ENCODE results near the gene KCTD2. TPM values are rescaled to one million over a fixed set of nuclear protein-coding genes. Genes with fewer than 3 reads are reported as not detected.

Gene KCTD2
- polyA plus RNA-seq, 3 donors = 32.4 to 33.9 (median 33.3) TPM

DNA sequence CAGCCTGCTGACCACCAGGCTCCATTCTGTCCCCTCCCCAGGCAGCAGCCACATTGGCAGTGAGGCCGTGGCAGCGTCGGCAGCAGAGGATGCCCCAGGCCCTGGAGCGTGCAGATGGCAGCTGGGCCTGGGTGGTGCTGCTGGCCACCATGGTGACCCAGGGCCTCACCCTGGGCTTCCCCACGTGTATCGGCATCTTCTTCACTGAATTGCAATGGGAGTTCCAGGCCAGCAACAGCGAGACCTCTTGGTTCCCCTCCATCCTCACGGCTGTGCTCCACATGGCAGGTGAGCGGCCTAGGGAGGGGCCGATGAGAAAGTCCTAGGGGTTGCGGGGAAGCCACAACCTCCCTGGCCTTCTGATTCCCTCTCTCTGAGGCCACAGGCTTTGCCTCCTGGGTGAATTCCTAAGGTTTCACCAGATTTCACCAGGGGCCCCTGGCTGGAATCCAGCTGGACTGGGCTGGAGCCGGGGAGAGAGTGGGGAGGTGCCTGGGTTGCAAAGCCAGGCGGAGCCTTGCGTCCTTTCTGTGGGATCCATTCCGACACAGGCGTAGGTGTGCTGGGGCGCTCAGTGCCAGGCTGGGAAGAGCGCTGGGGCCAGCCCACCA is 46.6 kb downstream of the KCTD2 start:
- no peak for DNase-seq (ENCODE audit: low read depth in 3 of 3, low spot score in 2 of 3)

DNA sequence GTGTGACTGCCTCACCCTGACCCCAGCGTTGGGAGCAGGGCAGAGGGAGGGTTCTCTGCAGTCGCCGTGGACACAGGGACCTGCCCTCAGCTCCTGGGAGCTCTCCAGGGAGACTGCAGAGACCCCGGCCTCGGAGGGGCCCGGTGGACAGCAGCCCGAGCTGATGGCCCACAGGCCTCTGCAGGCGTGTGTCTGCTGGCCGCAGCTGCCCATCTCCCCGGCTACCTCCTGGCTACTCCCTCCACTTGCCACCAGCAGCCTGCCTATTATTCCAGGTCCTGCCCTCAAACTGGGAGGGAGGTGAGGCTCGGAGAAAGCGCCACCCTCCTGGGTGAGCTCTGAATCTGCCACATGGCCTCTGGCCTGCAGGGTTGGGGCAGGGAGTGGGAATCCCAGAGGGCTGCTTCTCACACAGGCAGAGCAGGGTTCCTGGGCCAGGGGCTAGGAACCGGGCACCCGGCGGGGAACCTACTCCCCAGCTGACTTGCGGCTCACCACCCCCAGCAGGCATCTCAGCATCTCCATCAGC is 47.9 kb downstream of the KCTD2 start:
- no peak for DNase-seq (ENCODE audit: low read depth in 3 of 3, low spot score in 2 of 3)

GRCh38 chr17:75096082-75096625 is 49.1 kb downstream of the KCTD2 start:
- no peak for DNase-seq (ENCODE audit: low read depth in 3 of 3, low spot score in 2 of 3)

- no peak for DNase-seq (ENCODE audit: low read depth in 3 of 3, low spot score in 2 of 3)
Observed at GRCh38 chr17:75097865-75098264, 50.8 kb downstream of the KCTD2 start.

GRCh38 chr17:75098861-75099260 is 51.8 kb downstream of the KCTD2 start:
- DNase-seq (ENCODE audit: low read depth in 3 of 3, low spot score in 2 of 3) = no peak

GRCh38 chr17:75099881-75100595 is 53.0 kb downstream of the KCTD2 start:
- DNase-seq (ENCODE audit: low read depth in 3 of 3, low spot score in 2 of 3) = no peak

DNA sequence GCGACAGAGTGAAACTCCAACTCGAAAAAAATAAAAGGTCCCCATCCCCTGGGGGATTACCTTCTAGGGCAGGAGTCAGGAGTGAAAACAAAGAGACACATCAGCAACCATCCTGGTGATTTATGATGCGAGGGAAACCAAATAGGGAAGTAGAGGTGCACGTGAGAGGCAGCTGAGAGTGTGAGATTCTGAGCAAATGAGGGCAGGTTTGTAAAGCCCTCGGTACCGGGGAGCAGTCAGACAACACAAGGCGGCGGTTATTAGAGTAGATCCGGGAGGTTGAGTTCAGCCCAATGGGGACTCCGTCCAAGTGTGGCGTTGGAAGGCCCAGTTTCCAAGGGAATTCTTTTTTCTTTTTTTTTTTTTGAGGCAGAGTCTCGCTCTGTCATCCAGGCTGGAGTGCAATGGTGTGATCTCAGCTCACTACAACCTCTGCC is 55.4 kb downstream of the KCTD2 start:
- DNase-seq (ENCODE audit: low read depth in 3 of 3, low spot score in 2 of 3) = no peak

DNA sequence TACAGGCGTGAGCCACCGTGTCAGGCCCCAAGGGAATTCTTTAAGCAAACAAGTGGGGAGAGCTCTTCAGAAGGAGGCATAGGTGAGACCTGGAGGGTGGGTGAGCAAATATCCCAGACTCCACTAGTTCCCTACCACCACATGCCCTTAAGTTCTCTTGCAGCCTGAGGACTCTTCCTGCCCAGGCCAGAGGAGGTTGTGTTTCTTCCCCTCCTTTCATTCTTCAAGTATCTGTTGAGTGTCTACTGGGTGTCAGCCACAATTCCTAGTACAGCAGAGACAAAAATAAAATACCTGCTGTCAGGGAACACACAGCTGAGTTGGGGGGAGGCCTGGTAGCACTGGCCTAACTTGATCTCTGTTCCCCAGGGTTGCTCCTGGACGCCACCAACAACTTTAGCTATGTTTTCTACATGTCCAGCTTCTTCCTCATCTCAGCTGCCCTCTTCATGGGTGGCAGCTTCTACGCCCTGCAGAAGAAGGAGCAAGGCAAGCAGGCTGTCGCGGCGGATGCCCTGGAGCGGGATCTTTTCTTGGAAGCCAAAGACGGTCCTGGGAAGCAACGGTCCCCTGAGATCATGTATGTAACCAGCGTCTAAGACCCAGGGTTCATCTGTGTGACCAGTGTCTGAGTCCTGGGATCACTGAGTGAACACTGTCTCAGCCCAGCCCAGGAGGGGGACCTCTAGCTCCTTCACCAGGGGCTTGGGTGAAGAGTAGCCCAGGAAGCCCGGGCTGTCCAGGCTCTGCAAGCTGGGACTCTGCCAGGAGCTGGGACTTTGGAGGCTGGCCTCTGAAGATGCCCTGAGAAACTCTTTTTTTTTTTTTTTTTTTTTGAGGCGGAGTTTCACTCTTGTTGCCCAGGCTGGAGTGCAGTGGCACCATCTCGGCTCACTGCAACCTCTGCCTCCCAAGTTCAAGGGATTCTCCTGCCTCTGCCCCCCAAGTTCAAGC is 56.9 kb downstream of the KCTD2 start:
- no peak for DNase-seq (ENCODE audit: low read depth in 3 of 3, low spot score in 2 of 3)

DNA sequence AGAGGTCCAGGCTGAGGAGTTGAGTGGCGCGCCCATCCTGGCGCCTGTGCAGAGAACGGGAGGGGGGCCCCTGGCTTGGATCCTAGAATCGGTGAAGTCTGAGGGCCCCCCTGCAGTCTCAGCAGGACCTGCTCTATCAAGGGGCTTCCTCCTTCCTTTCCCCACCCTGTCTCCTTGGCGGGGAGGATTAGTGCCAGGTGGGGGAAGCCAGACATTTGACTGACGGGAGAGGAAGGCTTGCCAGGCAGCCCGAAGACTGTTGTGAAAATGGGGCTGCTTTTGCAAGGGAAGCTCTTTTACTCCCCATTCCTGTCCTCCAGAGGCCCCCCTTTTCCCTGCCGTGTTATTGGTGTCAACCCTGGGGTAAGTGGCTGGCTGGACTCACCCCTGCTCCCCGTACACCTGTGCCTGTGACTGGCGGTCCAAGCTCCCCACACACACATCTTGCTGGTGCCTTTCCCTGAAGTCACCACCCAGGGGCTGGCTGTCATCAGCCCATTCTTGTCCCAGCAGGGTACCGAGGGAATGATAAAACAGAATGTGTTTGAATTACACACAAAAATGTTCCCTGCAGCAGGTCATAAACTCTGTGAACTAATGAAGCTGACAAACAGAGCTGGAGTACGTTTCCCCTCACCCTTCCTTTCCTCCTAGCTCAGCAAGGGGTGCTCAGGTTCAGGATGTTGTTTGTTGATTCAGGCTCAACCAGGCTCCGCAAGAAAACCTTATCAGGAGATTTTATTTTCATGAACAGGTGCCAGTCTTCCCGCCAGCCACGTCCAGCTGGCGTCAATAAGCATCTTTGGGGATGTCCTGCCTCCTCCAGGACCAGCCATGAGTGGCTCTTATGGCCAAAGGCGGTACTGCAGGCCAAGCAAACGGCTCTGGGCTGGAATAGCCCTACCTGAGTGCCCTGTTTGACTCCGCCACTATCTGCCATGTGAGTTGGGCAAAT is 58.4 kb downstream of the KCTD2 start:
- no peak for DNase-seq (ENCODE audit: low read depth in 3 of 3, low spot score in 2 of 3)

DNA sequence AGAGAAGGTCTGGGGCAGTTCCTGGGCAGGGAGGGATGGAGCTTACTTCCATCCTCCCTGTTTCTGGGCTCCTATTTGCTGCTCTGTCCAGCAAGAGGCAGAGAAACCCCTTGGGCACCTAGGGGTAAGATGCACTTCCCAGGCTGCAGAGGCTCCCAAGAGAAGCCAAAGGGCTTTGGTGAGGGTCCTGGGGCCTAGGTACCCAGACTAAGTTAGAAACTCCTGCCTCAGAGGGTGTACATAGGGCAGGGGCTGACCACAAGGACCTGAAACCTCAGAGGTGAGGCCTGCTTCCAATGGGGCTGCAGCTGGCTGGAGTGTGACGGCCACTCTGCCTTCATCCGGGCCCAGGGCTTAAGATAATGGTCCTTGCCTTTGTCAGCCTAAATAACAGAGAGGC is 61.2 kb downstream of the KCTD2 start:
- no peak for DNase-seq (ENCODE audit: low read depth in 3 of 3, low spot score in 2 of 3)

DNA sequence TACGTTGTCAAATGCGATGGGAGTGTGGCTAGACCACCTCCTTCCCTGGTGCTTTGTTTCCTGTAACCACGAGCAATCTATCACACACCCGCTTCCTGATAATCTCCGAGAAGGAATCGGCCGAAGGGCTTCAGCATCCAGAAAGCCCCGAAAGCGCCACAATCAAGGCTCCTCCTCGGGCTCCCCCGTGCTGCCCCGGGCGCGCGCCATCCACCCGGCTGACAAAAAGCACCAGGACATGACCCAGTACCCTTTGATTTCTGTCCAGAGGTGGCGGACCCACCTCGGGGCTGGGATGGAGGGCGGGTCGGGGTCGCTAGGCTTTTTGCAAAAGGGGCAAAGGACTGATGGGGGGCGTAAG is 62.0 kb downstream of the KCTD2 start:
- no peak for DNase-seq (ENCODE audit: low read depth in 3 of 3, low spot score in 2 of 3)

DNA sequence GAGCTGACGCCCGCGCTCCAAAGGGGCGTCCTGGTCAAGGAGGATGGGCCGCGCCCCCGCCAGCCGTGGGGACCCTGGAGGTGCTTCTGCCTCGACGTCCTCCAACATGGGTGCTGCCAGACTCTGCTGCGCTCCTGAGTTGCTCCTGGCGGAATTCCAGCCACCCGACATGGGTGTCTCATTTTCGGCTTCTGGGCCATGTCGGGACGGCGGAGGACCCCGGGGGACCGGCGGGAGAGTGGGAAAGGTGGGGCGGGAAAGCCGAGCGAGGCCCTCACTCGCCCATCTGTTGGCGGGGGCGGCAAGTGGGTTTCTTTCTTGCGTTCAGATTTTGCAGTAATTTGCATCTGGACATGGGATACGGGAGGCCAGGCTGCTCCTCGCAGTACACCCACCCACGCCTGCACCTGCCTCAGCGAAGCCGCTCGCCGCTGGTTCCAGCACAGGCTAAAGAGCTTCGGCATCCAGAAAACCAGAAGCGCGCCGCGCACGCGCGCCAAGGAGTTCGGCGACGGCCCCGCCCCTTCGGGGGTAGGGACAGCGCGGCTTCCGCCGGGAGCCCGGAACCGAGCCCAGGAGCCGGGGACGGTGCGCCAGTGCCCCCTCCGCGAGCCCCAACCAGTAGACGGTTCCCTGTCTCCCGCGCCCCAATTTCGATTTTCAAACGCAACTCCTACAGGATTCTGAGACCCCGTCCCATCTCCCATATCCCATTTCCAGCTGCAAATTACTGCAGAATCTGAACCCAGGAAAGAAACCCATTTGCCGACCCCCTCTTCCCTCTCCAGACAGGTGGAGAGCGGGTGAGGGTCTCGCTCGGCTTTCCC is 62.6 kb downstream of the KCTD2 start, which contains the start of gene ARMC7:
ARMC7 (plus strand) TSS at position 563 of the 827 bp plus-strand sequence. CDS start 320 bp downstream, outside the sequence.
- DNase-seq (ENCODE audit: low read depth in 3 of 3, low spot score in 2 of 3) = no peak

- no peak for DNase-seq (ENCODE audit: low read depth in 3 of 3, low spot score in 2 of 3)
Observed at GRCh38 chr17:75110234-75110937, 63.4 kb downstream of the KCTD2 start.

- DNase-seq (ENCODE audit: low read depth in 3 of 3, low spot score in 2 of 3) = no peak
Observed at GRCh38 chr17:75111777-75112335, 64.8 kb downstream of the KCTD2 start.

DNA sequence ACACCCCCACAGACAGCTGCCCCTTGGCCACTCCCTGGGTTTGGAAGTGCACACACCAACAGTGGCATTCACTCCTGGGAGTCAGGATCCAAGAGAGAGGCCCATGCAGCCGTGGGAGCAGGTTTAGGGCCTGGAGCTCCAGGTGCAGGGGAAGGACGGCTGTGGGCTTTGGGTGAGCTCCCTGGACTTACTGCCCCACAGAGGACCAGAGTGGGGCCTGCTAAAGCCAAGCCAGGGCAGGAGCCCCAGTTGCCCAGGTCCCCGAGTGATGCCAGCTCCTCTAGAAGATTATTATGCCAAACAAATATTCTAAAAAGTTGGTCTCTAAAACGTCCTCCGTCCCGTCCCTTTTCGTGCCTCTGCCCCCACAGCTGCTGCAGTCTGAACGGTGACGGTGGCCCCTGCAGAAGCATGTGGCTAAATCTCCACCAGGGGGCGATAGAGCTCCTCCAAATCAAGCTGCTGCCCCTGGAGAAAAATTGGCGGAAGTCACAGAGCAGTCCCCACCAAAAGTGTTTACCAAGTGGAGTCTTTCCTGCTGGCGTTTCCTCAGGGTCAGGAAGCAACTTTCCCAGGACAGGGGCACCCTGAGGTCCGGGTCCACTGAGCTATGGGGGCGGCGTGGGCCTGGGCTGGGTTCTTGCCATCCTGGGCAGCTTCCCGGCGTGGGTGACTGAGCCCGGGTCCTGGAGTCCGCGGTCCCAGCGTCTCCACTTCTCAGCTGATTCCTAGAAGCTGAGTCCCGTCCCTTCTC is 67.0 kb downstream of the KCTD2 start:
- DNase-seq (ENCODE audit: low read depth in 3 of 3, low spot score in 2 of 3) = peak; percentile 89 to 91 (median 90)

DNA sequence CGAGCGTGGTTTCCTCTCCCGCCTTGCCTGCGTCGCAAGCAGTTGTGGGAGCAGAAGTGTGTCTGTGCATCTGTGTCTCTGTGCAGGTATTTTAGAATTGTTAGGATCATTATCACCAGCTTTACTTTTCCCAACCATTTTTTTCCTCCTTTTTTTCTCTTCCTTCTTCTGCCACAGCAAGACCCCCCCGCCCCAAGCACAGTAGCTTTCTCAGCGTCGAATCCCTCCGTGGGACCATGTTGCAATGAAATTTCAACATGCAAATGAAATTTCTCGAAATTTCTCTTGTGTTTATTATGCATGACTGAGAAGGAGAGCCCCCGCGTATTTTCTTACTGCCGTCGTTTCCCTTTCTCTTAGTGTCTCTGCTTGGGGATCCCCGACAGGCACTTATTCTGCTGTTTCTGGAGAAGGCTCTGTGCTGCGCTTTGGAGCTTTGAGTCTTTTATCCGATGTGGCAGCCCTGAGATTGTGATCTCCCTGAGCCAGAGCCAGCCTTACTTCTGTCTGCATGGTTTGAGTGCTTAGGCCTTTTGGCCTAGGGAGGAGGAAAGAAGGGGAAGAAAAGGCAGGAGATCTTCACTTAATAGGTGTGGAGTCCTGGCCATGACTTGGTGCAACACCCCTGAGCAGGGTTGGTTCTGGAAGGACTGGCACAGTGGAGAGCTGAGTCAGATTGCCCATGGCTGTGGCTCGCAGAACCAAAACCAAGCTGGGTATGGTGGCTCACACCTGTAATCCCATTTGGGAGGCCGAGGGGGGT is 67.7 kb downstream of the KCTD2 start:
- no peak for DNase-seq (ENCODE audit: low read depth in 3 of 3, low spot score in 2 of 3)
